Bone marrow (tissue), 2 donors: ENCODE measurements around the gene ARID1B.

Experiments used
- DNase-seq, 2 donors: peaks; one replicate each; lab custom pipeline; 2025; lab: John Stamatoyannopoulos, UW

Gene ARID1B

GRCh38 chr6:157246771-157247484, 469.8 kb downstream of the ARID1B start:
- no peak for DNase-seq

- no peak for DNase-seq
Observed at GRCh38 chr6:157248264-157248663, 471.1 kb downstream of the ARID1B start.

DNA sequence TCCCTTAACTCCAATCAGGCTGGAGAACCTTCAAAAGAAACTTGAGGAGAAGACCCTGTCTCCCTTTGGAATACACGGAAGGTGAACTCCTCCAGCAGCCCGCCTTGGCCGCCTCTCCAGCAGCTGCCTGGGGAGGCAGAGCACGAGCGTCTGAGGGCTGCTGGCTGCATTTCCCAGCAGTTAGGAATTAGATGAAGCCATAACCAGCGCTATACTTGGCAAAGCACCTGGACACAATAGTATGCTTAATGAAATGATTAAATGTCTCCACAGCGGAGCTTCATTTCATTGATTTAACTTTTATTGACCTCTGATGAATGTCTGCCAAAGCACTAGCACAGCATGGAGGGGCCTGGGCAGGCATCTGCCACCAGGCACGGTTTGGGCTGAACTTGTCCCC, 472.6 kb downstream of the ARID1B start:
- DNase-seq: no peak

DNA sequence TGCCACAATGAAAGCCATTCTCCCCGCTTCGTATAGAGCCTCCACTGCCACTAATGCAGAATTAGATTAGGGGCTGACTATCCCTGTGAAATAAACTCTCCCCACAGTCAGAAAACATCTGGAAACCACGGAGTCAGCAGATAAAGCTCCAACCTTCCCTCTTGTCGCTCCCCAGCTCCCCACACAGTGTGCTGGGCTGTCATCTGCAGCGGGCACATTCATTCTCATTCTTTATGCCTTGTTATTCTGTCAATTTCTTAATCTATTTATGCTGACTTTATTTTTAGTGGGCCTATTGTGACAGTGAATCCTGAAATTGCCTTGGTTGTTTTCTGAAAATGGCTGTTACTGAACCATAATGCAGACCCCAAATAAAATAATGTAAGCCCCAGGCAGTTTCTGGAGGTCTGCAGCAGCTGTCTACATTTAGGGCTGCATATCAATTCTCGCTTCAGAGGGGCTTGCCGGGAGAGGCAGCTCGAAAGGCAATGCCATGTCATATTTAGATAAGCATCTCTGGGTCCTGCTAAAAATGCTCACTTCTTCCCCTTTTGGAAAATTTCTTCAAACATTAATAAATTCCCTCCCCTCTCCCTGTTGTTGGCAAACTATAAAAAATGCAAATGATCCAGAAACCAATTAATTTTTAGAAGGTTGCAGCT, 474.5 kb downstream of the ARID1B start:
- DNase-seq: no peak

DNA sequence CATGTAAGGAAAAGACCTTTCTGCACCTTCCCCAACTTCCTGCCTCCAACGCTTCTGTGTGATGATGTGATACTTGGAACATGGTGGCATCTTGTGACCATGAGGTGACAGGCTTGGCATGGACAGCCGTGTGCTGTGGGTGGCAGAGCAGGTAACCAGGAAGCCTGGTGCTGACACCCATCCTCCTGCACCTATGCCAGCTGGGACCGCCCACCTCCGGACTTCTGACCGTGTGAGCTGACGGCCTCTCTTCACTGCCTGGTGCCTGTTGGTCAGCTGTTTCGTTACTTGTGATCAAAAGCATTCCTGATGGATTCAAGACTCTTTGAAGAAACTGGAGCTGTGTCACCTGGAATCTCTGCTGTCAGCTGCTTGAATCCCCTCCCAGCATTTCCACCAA, 475.8 kb downstream of the ARID1B start:
- no peak for DNase-seq

GRCh38 chr6:157253699-157254098, 476.5 kb downstream of the ARID1B start:
- DNase-seq: no peak

DNA sequence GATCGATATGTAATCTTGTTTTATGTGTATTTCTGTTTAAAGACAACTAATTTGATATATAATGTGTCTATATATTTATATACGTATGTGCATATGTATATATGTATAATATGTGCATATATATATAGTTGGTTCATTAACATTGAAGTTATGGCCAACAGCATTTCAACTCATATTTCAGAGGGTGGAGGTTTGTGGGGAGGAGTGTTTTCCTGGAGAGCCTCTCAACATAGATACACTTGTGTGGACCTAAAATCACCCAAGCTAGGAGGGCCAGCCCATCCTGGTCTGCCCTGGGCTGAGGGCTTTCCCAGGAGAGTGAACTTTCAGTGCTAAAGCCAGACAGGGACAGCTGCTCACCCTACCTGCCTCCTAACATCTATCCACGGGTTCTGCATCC, 477.4 kb downstream of the ARID1B start:
- DNase-seq: no peak

DNA sequence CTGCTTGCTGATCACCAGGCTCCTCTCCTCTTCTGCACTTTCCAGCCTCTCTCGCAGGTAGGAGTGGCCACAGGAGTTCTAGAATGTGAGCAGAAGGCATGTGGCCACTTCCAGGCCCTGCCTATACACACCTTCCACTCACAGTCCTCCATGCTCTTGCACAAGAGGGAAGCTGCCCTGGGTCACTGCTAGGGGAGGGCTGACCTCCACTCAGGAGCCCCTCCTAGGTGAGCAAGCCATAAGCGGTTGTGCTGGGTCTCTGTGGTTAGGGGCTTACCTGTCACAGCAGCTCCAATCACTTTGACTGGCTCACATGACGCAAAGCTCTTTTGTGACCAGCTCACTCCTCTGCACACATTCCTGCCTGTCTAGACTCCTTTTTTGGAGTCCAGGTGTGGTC, 477.9 kb downstream of the ARID1B start:
- no peak for DNase-seq

DNA sequence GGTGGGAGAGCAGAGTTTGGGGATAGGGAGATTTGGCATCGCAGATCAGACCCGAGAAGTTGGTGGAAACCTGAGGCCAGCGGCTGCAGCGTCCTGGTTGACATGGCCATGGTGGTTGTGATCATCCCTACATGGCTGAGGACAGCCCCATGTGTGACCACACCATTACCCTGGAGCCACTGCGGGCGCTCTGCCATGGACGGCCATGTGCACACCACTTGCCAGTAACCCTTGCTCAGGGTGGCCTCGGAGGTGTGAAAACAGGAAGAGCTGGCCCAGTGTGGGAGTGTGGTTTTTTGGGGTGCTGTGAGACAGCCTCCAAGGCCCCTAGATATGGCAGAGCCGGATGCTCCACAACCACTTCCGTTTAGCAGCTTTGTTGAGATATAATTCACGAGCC, 481.7 kb downstream of the ARID1B start:
- no peak for DNase-seq

- no peak for DNase-seq
Observed at GRCh38 chr6:157259443-157259842, 482.3 kb downstream of the ARID1B start.
